Transverse colon (tissue), 4 donors: ENCODE results near the gene ATP6V1F. TPM values are rescaled to one million over a fixed set of nuclear protein-coding genes. Genes with fewer than 3 reads are reported as not detected.

Source experiments
- DNase-seq: peaks from one replicate; pipeline ENCODE4 v3.0.0-alpha.2; 2019
- H3K27ac ChIP-seq, 4 donors: fragments of 200-600 bp; sonication (generic); 2 replicates each; pipeline ENCODE4 v1.5.1; 2016 to 2018; ENCODE audit warnings: inconsistent platforms in 4 of 4
- H3K27me3 ChIP-seq: fragments of 200-600 bp; sonication (generic); 2 replicates; pipeline ENCODE4 v1.5.1; 2017; ENCODE audit warnings: inconsistent platforms
- H3K36me3 ChIP-seq, 4 donors: fragments of 200-600 bp; sonication (generic); 2 replicates each; pipeline ENCODE4 v1.5.1; 2017 to 2019; ENCODE audit warnings: inconsistent platforms in 4 of 4
- H3K4me1 ChIP-seq, 4 donors: fragments of 200-600 bp; sonication (generic); 2 replicates each; pipeline ENCODE4 v1.5.1; 2017 to 2020; ENCODE audit warnings: inconsistent platforms in 4 of 4
- H3K4me3 ChIP-seq, 4 donors: fragments of 200-600 bp; sonication (generic); 1 replicate in 1 of 4; 2 replicates in 3 of 4; pipeline versions ENCODE4 v1.5.1 to v1.6.1; 2017 to 2019; ENCODE audit warnings: inconsistent platforms in 4 of 4
- H3K9me3 ChIP-seq, 2 donors: fragments of 200-600 bp; sonication (generic); 2 replicates each; pipeline ENCODE4 v1.5.1; 2017 to 2019; ENCODE audit warnings: inconsistent platforms in 2 of 2
- CTCF ChIP-seq, 5 experiments: fragments of 200-600 bp in 3 of 5; fragments of 450-650 bp in 2 of 5; sonication (generic) in 3 of 5; IDR thresholded peaks; 1 replicate in 2 of 5; 2 replicates in 3 of 5; pipeline ENCODE4 v1.5.1; 2016 to 2017; ENCODE audit warnings: antibody characterized with exemption in 5 of 5, inconsistent platforms in 3 of 5, mild to moderate bottlenecking in 2 of 5, moderate library complexity in 1 of 5
- EP300 ChIP-seq: sonication (generic); formaldehyde crosslinking; IDR thresholded peaks from one replicate; pipeline ENCODE4 v1.6.1; 2017; ENCODE audit warnings: antibody characterized with exemption, low read depth
- POLR2A ChIP-seq: fragments of 450-650 bp; IDR thresholded peaks from one replicate; pipeline ENCODE4 v1.6.1; 2016; ENCODE audit warnings: antibody characterized with exemption, mild to moderate bottlenecking, moderate library complexity
- POLR2AphosphoS5 ChIP-seq, 3 donors: sonication (generic); formaldehyde crosslinking; IDR thresholded peaks; one replicate each; pipeline ENCODE4 v1.6.1; 2016; ENCODE audit warnings: antibody characterized with exemption in 3 of 3
- WGBS, 2 donors: methylation state at CpG; one replicate each; pipeline ENCODE4 v1.1.5; 2018; ENCODE audit warnings: low coverage in 1 of 2; 5-methylcytosine and 5-hydroxymethylcytosine counted together
- in situ Hi-C, 4 donors: fragments of 200-750 bp; cut with MboI; loops; one replicate each; pipeline versions ENCODE4 v1.15.0 to v1.15.1; 2017; ENCODE audit warnings: low sequenced_read_pairs in 3 of 4, low pct_ligation_motif_present in 1 of 4, low pct_unique_long_range_greater_than_20kb in 1 of 4
- intact Hi-C: fragments of 100-400 bp; cut with DNase I; formaldehyde crosslinking; loops from one replicate; pipeline ENCODE4 v1.15.1; 2023; ENCODE audit warnings: low total_unique reads
- total RNA-seq, 4 donors: library from RNA; depleted of rRNA; stranded (reverse); fragments of >200 nt; gene quantifications; one replicate each; pipeline ENCODE4 v1.1.0, GENCODE V29; 2016

Gene ATP6V1F
- total RNA-seq, 4 donors from 2014 or later: 25.5 to 128 (median 63.2) TPM

DNA sequence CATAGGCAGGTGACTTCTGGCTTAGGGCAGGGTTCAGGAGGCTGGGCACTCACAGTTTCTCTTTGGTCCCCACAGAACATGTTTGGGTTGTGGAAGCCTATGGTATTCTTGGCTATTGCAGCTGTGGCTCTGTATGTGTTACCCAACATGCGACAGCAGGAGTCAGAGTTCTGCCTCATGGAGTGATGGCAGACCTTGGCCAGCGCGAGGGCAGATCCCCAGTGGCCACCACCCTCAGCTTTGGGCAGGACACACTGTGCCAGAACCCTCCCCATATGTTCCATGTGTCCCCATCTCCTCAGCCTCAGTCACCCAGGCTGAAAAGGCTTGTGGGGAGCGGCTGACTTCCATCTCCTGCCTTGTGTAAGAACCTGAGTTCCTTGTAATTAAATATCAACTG is 40.9 kb upstream of the ATP6V1F start:
- Histone ChIP-seq H3K9me3 (no peaks in the 10 kb centered on the region), H3K27me3 (no peaks in the 10 kb centered on the region), H3K36me3 (no peaks in the 10 kb centered on the region), H3K4me1 (no peaks in the 10 kb centered on the region), H3K27ac (no peak overlapping the region), H3K4me3 (no peak overlapping the region)
- no peak for TF ChIP-seq CTCF (IDR thresholded peaks at IDR 0.05)
- TF ChIP-seq POLR2AphosphoS5 (IDR thresholded peaks at IDR 0.05): no peak
- TF ChIP-seq EP300: no peak
- no peak for TF ChIP-seq POLR2A
- in situ Hi-C loops (no loop called here), intact Hi-C loops (no loop called here)
- no peak for DNase-seq
- 90% methylated on average over 4 of the region's 4 CpGs; no CpG with 5 or more reads in 1 of the 2 donors for WGBS, 2 donors

DNA sequence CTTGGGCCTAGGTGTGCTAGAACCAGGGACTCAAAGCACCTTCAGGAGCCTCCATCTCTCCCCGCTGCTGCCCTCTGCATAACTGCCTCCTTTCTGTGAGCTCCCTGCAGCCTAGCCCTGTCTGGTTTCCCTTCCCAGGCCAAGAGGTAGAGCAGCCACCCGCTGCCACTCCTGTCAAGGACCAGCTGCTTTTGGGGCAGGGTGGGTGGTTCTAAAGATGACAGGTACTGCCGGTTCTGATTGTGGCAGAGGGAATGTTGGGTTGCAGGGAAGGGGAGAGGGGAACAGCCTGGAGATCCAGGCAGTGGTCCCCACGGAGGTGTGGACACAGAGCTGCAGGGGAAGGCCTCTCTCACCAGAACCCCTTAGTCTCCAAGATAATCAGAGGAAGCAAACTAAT is 36.1 kb upstream of the ATP6V1F start:
- intact Hi-C loops (no loop called here), in situ Hi-C loops (no loop called here)
- peak overlapping the region in 1 of 4 donors; percentile 84 for H3K27ac ChIP-seq
- TF ChIP-seq POLR2A (no peak), CTCF (IDR thresholded peaks at IDR 0.05) (no peak), EP300 (no peak), POLR2AphosphoS5 (IDR thresholded peaks at IDR 0.05) (no peak)
- H3K9me3 ChIP-seq: no peaks in the 10 kb centered on the region
- no peaks in the 10 kb centered on the region for H3K36me3 ChIP-seq
- WGBS, 2 donors: 84% methylated on average over 4 of the region's 4 CpGs; no CpG with 5 or more reads in 1 of the 2 donors
- no peak overlapping the region for H3K4me3 ChIP-seq
- H3K4me1 ChIP-seq: peaks cover 5 to 18% (median 8%) of the 10 kb centered on the region in 4 donors
- peaks cover 31% of the 10 kb centered on the region for H3K27me3 ChIP-seq
- DNase-seq: no peak

- H3K9me3 ChIP-seq: no peaks in the 10 kb centered on the region
- TF ChIP-seq EP300: no peak
- TF ChIP-seq POLR2A: no peak
- no peak for TF ChIP-seq POLR2AphosphoS5 (IDR thresholded peaks at IDR 0.05)
- TF ChIP-seq CTCF (IDR thresholded peaks at IDR 0.05): no peak
- no peaks in the 10 kb centered on the region for H3K36me3 ChIP-seq
- no peak for DNase-seq
- 78 to 83% methylated on average over 1 of the region's 1 CpG for WGBS, 2 donors
- H3K4me1 ChIP-seq: peaks cover 5 to 22% (median 8%) of the 10 kb centered on the region in 4 donors
- in situ Hi-C loops (no loop called here), intact Hi-C loops (no loop called here)
- peak overlapping the region in 3 of 4 donors; percentile 60 to 94 (median 84) for H3K27ac ChIP-seq
- no peak overlapping the region for H3K4me3 ChIP-seq
- H3K27me3 ChIP-seq: peaks cover 35% of the 10 kb centered on the region
Observed at GRCh38 chr7:128826916-128827247, 35.8 kb upstream of the ATP6V1F start.

DNA sequence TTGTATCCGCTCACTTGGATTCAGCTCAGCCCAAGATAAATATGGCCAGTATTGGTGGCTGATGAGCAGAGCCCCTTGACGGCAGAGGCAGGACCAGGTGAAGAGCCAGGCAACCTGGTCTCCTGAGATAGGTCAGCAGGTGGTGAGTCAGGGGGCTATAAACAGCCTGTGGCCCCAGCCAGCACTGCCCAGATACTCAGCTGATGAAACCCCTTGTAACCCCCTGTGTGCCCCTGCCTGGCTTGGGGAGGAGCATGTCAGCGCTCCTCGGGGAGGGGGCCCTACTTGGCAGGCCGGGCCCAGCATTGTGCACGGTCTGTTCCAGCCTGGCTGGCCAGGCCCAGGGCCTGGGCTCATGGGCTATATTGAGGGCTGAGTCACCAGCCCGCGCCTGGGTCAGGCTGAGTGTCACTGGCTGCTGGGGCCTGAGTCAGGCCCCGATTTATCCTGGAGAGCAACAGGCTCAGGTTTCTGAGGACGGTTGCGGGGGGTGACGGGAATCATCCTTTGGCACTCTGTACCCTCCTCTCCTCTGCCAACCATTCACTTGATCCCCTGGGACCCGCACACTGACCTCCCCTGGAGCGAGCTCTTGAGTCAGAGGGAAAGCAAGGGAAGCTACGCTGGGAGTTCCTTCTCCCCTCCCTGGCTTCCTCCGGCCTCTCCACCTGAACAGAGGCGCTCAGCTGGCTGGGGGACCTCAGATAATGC is 35.3 kb upstream of the ATP6V1F start:
- in situ Hi-C loops: no loop called here
- 86% methylated on average over 17 of the region's 17 CpGs; no CpG with 5 or more reads in 1 of the 2 donors for WGBS, 2 donors

More for the DNA sequence above, 35.3 kb upstream of the ATP6V1F start:
- H3K4me3 ChIP-seq: no peak overlapping the region
- no peak for DNase-seq
- peaks cover 40% of the 10 kb centered on the region for H3K27me3 ChIP-seq
- intact Hi-C loops: no loop called here
- peak overlapping the region; percentile 60 to 94 (median 81) for H3K27ac ChIP-seq
- TF ChIP-seq POLR2AphosphoS5 (IDR thresholded peaks at IDR 0.05): peak in 1 of 3 donors; percentile 22
- no peak for TF ChIP-seq POLR2A
- TF ChIP-seq EP300: no peak
- no peak for TF ChIP-seq CTCF (IDR thresholded peaks at IDR 0.05)
- H3K9me3 ChIP-seq: no peaks in the 10 kb centered on the region
- peaks cover 5 to 27% (median 10%) of the 10 kb centered on the region in 4 donors for H3K4me1 ChIP-seq
- no peaks in the 10 kb centered on the region for H3K36me3 ChIP-seq
